K562 (cell line): ENCODE results near the gene MRPL44. TPM values are rescaled to one million over a fixed set of nuclear protein-coding genes. Genes with fewer than 3 reads are reported as not detected.

Source experiments
- CC2D1A ChIP-seq: fragments of 450-650 bp; IDR thresholded peaks from 2 replicates; pipeline ENCODE4 v1.6.1; 2017; ENCODE audit warnings: mild to moderate bottlenecking
- CCNT2 ChIP-seq: IDR thresholded peaks from 2 replicates; pipeline ENCODE4 v1.6.1; 2011; ENCODE audit warnings: borderline replicate concordance, low read depth, mild to moderate bottlenecking, moderate library complexity, mixed read lengths, low read length; ENCODE audit not compliant: insufficient read length; ENCODE audit errors: extremely low read depth
- EP300 ChIP-seq: IDR thresholded peaks from 2 replicates; pipeline ENCODE4 v1.6.1; 2012; ENCODE audit warnings: low read length, improper control_type of control experiment
- HDAC1 ChIP-seq, 2 experiments: fragments of 450-650 bp; IDR thresholded peaks; 2 replicates each; pipeline ENCODE4 v1.6.1; 2016 to 2017; ENCODE audit warnings: inconsistent platforms in 1 of 2, mild to moderate bottlenecking in 1 of 2, moderate library complexity in 1 of 2
- HDAC2 ChIP-seq: fragments of 450-650 bp; IDR thresholded peaks from 2 replicates; pipeline ENCODE4 v1.6.1; 2016; ENCODE audit warnings: mild to moderate bottlenecking
- MTA2 ChIP-seq: fragments of 450-650 bp; IDR thresholded peaks from 2 replicates; pipeline ENCODE4 v1.6.1; 2016; ENCODE audit warnings: low read depth
- SIRT6 ChIP-seq: IDR thresholded peaks from one replicate; pipeline ENCODE4 v1.6.1; 2012; ENCODE audit warnings: low read depth, mild to moderate bottlenecking, control low read depth, inconsistent platforms, low read length, moderate library complexity
- SREBF1 ChIP-seq: fragments of 150-350 bp; IDR thresholded peaks from 2 replicates; pipeline ENCODE4 v1.6.1; 2014; ENCODE audit warnings: antibody characterized with exemption, low read depth, low read length, borderline replicate concordance
- TCF7L2 ChIP-seq: fragments of 150-350 bp; IDR thresholded peaks from 2 replicates; pipeline ENCODE4 v1.6.1; 2016; ENCODE audit warnings: low read depth, mild to moderate bottlenecking, low read length, moderate library complexity
- ZFX ChIP-seq: sonication (generic); formaldehyde crosslinking; IDR thresholded peaks from 2 replicates; pipeline ENCODE4 v1.8.0; 2022; ENCODE audit warnings: mild to moderate bottlenecking, missing genetic modification reagents, moderate library complexity
- ZNF3 ChIP-seq: fragments of 250-450 bp; sonication (Bioruptor Pico); IDR thresholded peaks from 2 replicates; pipeline ENCODE4 v1.5.0; 2021; ENCODE audit warnings: mild to moderate bottlenecking, moderate library complexity
- ZNF444 ChIP-seq: fragments of 250-450 bp; sonication (Bioruptor Pico); IDR thresholded peaks from 2 replicates; pipeline ENCODE4 v1.4.0; 2020; ENCODE audit warnings: mild to moderate bottlenecking, moderate library complexity
- polyA plus RNA-seq, 8 experiments: library from polyadenylated mRNA; depleted of rRNA in 4 of 8; stranded (reverse) in 5 of 8; unstranded in 3 of 8; fragments of >200 nt; fragmentation: Nextera tagmentation in 2 of 8; fragmentation: Illumina TruSeq in 1 of 8; extraction: Ambion mirVana in 2 of 8; extraction: Trizol in 1 of 8; gene quantifications; 2 replicates each; pipeline versions ENCODE4 v1.2.1 to v1.2.3, GENCODE V29; 2011 to 2014; ENCODE audit warnings: inconsistent platforms in 1 of 8, missing spikeins in 1 of 8
- total RNA-seq, 7 experiments: library from RNA; depleted of rRNA in 6 of 7; stranded (reverse); fragments of >200 nt in 6 of 7; fragmentation: Illumina TruSeq in 2 of 7; extraction: Trizol in 2 of 7; gene quantifications; 2 replicates each; pipeline versions ENCODE4 v1.2.1 to v1.2.3, GENCODE V29; 2011 to 2021; ENCODE audit warnings: low replicate concordance in 1 of 7
- TF ChIP-seq, protein P1 (sequence below), 3 experiments: IDR thresholded peaks in 2 of 3; conservative IDR thresholded peaks in 1 of 3; 2 replicates each; pipeline ENCODE4 v1.5.1; 2011 to 2012; ENCODE audit warnings: low read length in 3 of 3, mild to moderate bottlenecking in 3 of 3, control low read depth in 2 of 3, improper control_type of control experiment in 1 of 3, inconsistent platforms in 1 of 3, low read depth in 1 of 3, mixed read lengths in 1 of 3, moderate library complexity in 1 of 3; ENCODE audit not compliant: insufficient read depth in 2 of 3
- TF ChIP-seq, protein P2 (sequence below), 2 experiments: fragments of 450-650 bp in 1 of 2; sonication (generic) in 1 of 2; formaldehyde crosslinking in 1 of 2; IDR thresholded peaks in 1 of 2; conservative IDR thresholded peaks in 1 of 2; 2 replicates each; pipeline versions ENCODE4 v1.6.1 to v1.8.1; 2016 to 2023; ENCODE audit warnings: mild to moderate bottlenecking in 2 of 2, moderate library complexity in 2 of 2, inconsistent platforms in 1 of 2, missing genetic modification reagents in 1 of 2
- TF ChIP-seq, protein P3 (sequence below): sonication (generic); formaldehyde crosslinking; IDR thresholded peaks from 2 replicates; pipeline ENCODE4 v1.8.1; 2023; ENCODE audit warnings: missing genetic modification reagents, mild to moderate bottlenecking, borderline replicate concordance
- TF ChIP-seq, protein P4 (sequence below): IDR thresholded peaks from 2 replicates; pipeline ENCODE4 v1.6.1; 2016; ENCODE audit warnings: missing genetic modification characterization, missing compliant biosample characterization

Gene MRPL44
- total and polyA plus RNA-seq, 9 of the 15 experiments (the other 6 are each of a cell fraction or from before 2014, with no cell fraction given): 10.4 to 26.0 (median 20.2) TPM

DNA sequence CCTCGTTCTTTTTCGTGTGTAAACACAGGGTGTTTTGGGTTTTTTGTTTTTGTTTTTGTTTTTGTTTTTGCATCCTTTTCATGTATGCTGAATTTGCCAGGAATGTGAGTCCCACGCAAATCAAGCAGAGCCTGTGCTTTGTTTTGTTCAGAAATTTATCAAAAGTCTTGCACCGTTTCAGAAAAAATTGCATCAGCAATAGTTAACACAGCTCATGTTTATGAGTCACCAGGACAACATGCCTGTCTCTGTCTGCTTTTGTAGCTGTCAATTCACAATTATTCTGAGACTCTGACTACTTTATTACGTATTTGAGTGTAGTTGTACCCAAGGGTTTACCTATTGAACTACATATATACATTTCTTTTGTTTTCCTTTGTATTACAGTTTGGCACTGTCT lies 38.3 kb downstream of the MRPL44 start (continued):
- TF ChIP-seq, protein P1, sequence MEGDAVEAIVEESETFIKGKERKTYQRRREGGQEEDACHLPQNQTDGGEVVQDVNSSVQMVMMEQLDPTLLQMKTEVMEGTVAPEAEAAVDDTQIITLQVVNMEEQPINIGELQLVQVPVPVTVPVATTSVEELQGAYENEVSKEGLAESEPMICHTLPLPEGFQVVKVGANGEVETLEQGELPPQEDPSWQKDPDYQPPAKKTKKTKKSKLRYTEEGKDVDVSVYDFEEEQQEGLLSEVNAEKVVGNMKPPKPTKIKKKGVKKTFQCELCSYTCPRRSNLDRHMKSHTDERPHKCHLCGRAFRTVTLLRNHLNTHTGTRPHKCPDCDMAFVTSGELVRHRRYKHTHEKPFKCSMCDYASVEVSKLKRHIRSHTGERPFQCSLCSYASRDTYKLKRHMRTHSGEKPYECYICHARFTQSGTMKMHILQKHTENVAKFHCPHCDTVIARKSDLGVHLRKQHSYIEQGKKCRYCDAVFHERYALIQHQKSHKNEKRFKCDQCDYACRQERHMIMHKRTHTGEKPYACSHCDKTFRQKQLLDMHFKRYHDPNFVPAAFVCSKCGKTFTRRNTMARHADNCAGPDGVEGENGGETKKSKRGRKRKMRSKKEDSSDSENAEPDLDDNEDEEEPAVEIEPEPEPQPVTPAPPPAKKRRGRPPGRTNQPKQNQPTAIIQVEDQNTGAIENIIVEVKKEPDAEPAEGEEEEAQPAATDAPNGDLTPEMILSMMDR (IDR thresholded peaks at IDR 0.05 in 2 of 3, conservative IDR thresholded peaks at IDR 0.05 in 1 of 3; ENCODE audit: insufficient read depth in 2 of 3, low read depth in 1 of 3, low read length in 3 of 3): no peak
- TF ChIP-seq, protein P2, sequence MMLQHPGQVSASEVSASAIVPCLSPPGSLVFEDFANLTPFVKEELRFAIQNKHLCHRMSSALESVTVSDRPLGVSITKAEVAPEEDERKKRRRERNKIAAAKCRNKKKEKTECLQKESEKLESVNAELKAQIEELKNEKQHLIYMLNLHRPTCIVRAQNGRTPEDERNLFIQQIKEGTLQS (IDR thresholded peaks at IDR 0.05): peak; percentile 96
- TF ChIP-seq, protein P2 (CRISPR knock-in tag; conservative IDR thresholded peaks at IDR 0.05): peak; percentile 55; the same call in 1 of the 2 replicates
- TF ChIP-seq HDAC1 (IDR thresholded peaks at IDR 0.05) (no peak), ZNF444 (CRISPR knock-in tag) (no peak), ZFX (CRISPR knock-in tag) (no peak), SIRT6 (no peak), MTA2 (no peak), ZNF3 (CRISPR knock-in tag) (no peak), SREBF1 (no peak), EP300 (peak; percentile 79), CC2D1A (no peak), TCF7L2 (no peak), CCNT2 (no peak), HDAC2 (no peak)
- TF ChIP-seq, protein P3, sequence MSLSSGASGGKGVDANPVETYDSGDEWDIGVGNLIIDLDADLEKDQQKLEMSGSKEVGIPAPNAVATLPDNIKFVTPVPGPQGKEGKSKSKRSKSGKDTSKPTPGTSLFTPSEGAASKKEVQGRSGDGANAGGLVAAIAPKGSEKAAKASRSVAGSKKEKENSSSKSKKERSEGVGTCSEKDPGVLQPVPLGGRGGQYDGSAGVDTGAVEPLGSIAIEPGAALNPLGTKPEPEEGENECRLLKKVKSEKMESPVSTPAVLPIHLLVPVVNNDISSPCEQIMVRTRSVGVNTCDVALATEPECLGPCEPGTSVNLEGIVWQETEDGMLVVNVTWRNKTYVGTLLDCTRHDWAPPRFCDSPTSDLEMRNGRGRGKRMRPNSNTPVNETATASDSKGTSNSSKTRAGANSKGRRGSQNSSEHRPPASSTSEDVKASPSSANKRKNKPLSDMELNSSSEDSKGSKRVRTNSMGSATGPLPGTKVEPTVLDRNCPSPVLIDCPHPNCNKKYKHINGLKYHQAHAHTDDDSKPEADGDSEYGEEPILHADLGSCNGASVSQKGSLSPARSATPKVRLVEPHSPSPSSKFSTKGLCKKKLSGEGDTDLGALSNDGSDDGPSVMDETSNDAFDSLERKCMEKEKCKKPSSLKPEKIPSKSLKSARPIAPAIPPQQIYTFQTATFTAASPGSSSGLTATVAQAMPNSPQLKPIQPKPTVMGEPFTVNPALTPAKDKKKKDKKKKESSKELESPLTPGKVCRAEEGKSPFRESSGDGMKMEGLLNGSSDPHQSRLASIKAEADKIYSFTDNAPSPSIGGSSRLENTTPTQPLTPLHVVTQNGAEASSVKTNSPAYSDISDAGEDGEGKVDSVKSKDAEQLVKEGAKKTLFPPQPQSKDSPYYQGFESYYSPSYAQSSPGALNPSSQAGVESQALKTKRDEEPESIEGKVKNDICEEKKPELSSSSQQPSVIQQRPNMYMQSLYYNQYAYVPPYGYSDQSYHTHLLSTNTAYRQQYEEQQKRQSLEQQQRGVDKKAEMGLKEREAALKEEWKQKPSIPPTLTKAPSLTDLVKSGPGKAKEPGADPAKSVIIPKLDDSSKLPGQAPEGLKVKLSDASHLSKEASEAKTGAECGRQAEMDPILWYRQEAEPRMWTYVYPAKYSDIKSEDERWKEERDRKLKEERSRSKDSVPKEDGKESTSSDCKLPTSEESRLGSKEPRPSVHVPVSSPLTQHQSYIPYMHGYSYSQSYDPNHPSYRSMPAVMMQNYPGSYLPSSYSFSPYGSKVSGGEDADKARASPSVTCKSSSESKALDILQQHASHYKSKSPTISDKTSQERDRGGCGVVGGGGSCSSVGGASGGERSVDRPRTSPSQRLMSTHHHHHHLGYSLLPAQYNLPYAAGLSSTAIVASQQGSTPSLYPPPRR (CRISPR knock-in tag): no peak
- TF ChIP-seq, protein P4, sequence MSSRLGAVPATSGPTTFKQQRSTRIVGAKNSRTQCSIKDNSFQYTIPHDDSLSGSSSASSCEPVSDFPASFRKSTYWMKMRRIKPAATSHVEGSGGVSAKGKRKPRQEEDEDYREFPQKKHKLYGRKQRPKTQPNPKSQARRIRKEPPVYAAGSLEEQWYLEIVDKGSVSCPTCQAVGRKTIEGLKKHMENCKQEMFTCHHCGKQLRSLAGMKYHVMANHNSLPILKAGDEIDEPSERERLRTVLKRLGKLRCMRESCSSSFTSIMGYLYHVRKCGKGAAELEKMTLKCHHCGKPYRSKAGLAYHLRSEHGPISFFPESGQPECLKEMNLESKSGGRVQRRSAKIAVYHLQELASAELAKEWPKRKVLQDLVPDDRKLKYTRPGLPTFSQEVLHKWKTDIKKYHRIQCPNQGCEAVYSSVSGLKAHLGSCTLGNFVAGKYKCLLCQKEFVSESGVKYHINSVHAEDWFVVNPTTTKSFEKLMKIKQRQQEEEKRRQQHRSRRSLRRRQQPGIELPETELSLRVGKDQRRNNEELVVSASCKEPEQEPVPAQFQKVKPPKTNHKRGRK: no peak
